GM18868 (cell line): ENCODE results near the gene TMEM92.

Experiments used
- ATAC-seq: cut with Tn5 transposase; IDR thresholded peaks from one replicate; pipeline ENCODE4 v1.9.1; 2021; ENCODE audit warnings: mild to moderate bottlenecking, moderate library complexity; ENCODE audit not compliant: unreplicated experiment

Gene TMEM92

GRCh38 chr17:50322271-50322670 lies 48.0 kb downstream of the TMEM92 start:
- no peak for ATAC-seq

GRCh38 chr17:50323060-50323459 lies 48.8 kb downstream of the TMEM92 start:
- ATAC-seq, result no peak

GRCh38 chr17:50325906-50326305 lies 51.6 kb downstream of the TMEM92 start:
- no peak for ATAC-seq

GRCh38 chr17:50326831-50327364 lies 52.6 kb downstream of the TMEM92 start:
- ATAC-seq, result no peak

GRCh38 chr17:50328363-50329325 lies 54.4 kb downstream of the TMEM92 start:
- ATAC-seq, result no peak

- no peak for ATAC-seq
These were observed 55.5 kb downstream of the TMEM92 start for GRCh38 chr17:50329716-50330115.

GRCh38 chr17:50330151-50330775 lies 56.0 kb downstream of the TMEM92 start:
- ATAC-seq, result no peak
